NK-92 (cell line): ENCODE results near the gene TPGS1.

Experiments used
- DNase-seq: peaks from one replicate; lab custom pipeline; 2025; ENCODE audit not compliant: unreplicated experiment; lab: John Stamatoyannopoulos, UW

The TPGS1 gene

GRCh38 chr19:507286-508203 is at the start of gene TPGS1:
Gene TPGS1 (plus strand): TSS chr19:507497. CDS start chr19:507507, 10 bp downstream.
- no peak for DNase-seq

GRCh38 chr19:457636-458035 is 49.7 kb upstream of the TPGS1 start:
- no peak for DNase-seq

GRCh38 chr19:458091-459042 is 48.9 kb upstream of the TPGS1 start:
- no peak for DNase-seq

- DNase-seq = no peak
Observed at GRCh38 chr19:459724-460511, 47.4 kb upstream of the TPGS1 start.

- DNase-seq = no peak
Observed at GRCh38 chr19:460877-461720, 46.2 kb upstream of the TPGS1 start, which contains the start of gene SHC2. Gene SHC2 (minus strand): TSS chr19:461033. CDS start chr19:460996, 37 bp downstream.

GRCh38 chr19:461721-462551 is 45.4 kb upstream of the TPGS1 start:
- no peak for DNase-seq

- no peak for DNase-seq
Observed at GRCh38 chr19:463483-464207, 43.7 kb upstream of the TPGS1 start.

- no peak for DNase-seq
Observed at GRCh38 chr19:464208-464545, 43.1 kb upstream of the TPGS1 start.

GRCh38 chr19:465056-465816 is 42.1 kb upstream of the TPGS1 start:
- DNase-seq = no peak

- DNase-seq = no peak
Observed at GRCh38 chr19:467554-467953, 39.7 kb upstream of the TPGS1 start.

- no peak for DNase-seq
Observed at GRCh38 chr19:468587-469256, 38.6 kb upstream of the TPGS1 start.

GRCh38 chr19:469833-470232 is 37.5 kb upstream of the TPGS1 start:
- DNase-seq = no peak

- no peak for DNase-seq
Observed at GRCh38 chr19:470701-471100, 36.6 kb upstream of the TPGS1 start.

GRCh38 chr19:472005-472858 is 35.1 kb upstream of the TPGS1 start:
- no peak for DNase-seq

- no peak for DNase-seq
Observed at GRCh38 chr19:474126-475078, 32.9 kb upstream of the TPGS1 start.
